Lower leg skin (tissue), 4 donors: ENCODE data around the gene ATP5MC2. TPM values are rescaled to one million over a fixed set of nuclear protein-coding genes. Genes with fewer than 3 reads are reported as not detected.
"Not testable (repeated sequence)": the region's sequence is repeated elsewhere in the genome, so short reads cannot be mapped to it uniquely, and the experiment has no call there.

Experiments used
- DNase-seq, 2 donors: peaks; one replicate each; pipeline ENCODE4 v3.0.0-alpha.2; 2019; ENCODE audit warnings: low spot score in 2 of 2
- H3K4me3 ChIP-seq: fragments of 200-600 bp; sonication (generic); 2 replicates; pipeline ENCODE4 v1.5.1; 2017; ENCODE audit warnings: mild to moderate bottlenecking, low read depth; ENCODE audit not compliant: poor library complexity, severe bottlenecking
- CTCF ChIP-seq, 3 donors: fragments of 450-650 bp; IDR thresholded peaks; one replicate each; pipeline ENCODE4 v1.5.1; 2016; ENCODE audit warnings: antibody characterized with exemption in 3 of 3, mild to moderate bottlenecking in 3 of 3, moderate library complexity in 2 of 3
- POLR2A ChIP-seq, 2 donors: fragments of 450-650 bp; IDR thresholded peaks; one replicate each; pipeline ENCODE4 v1.6.1; 2016 to 2017; ENCODE audit warnings: antibody characterized with exemption in 2 of 2, mild to moderate bottlenecking in 1 of 2, moderate library complexity in 1 of 2
- WGBS, 2 donors: methylation state at CpG; one replicate each; pipeline ENCODE4 v1.1.5; 2018; 5-methylcytosine and 5-hydroxymethylcytosine counted together
- intact Hi-C: fragments of 100-400 bp; cut with DNase I; formaldehyde crosslinking; loops from one replicate; pipeline ENCODE4 v1.15.0; 2023; ENCODE audit warnings: low total_unique reads
- total RNA-seq, 4 donors: library from RNA; depleted of rRNA; stranded (reverse); fragments of >200 nt; gene quantifications; one replicate each; pipeline ENCODE4 v1.1.0, GENCODE V29; 2016

The ATP5MC2 gene
- total RNA-seq, 4 donors from 2014 or later = 214 to 533 (median 318) TPM

GRCh38 chr12:53657041-53657440 lies 18.8 kb downstream of the ATP5MC2 start:
- 80 to 91% methylated on average over 4 of the region's 4 CpGs for WGBS, 2 donors
- no peak overlapping the region for H3K4me3 ChIP-seq
- intact Hi-C loops = no loop called here
- no peak for DNase-seq
- TF ChIP-seq POLR2A (IDR thresholded peaks at IDR 0.05) (no peak), CTCF (IDR thresholded peaks at IDR 0.05) (no peak)

GRCh38 chr12:53653595-53653994 lies 22.3 kb downstream of the ATP5MC2 start:
- intact Hi-C loops = no loop called here
- DNase-seq = no peak
- no peak overlapping the region for H3K4me3 ChIP-seq
- 92 to 93% methylated on average over 2 of the region's 2 CpGs for WGBS, 2 donors
- TF ChIP-seq POLR2A (IDR thresholded peaks at IDR 0.05) (no peak), CTCF (IDR thresholded peaks at IDR 0.05) (no peak)

GRCh38 chr12:53652366-53652765 lies 23.5 kb downstream of the ATP5MC2 start:
- 82 to 83% methylated on average over 1 of the region's 1 CpG for WGBS, 2 donors
- H3K4me3 ChIP-seq = no peak overlapping the region
- intact Hi-C loops = no loop called here
- peak in 1 of 2 donors; percentile 32 for DNase-seq
- TF ChIP-seq POLR2A (IDR thresholded peaks at IDR 0.05) (no peak), CTCF (IDR thresholded peaks at IDR 0.05) (no peak)

- intact Hi-C loops = no loop called here
- DNase-seq = peak in 1 of 2 donors; percentile 20
- WGBS, 2 donors = 68 to 75% methylated on average over 1 of the region's 1 CpG
Observed at GRCh38 chr12:53651737-53652136, 24.1 kb downstream of the ATP5MC2 start.

GRCh38 chr12:53646300-53646699 lies 29.6 kb downstream of the ATP5MC2 start:
- H3K4me3 ChIP-seq, DNase-seq, intact Hi-C loops: not testable (repeated sequence)
- 76 to 85% methylated on average over 4 of the region's 4 CpGs for WGBS, 2 donors

More at GRCh38 chr12:53651737-53652136, 24.1 kb downstream of the ATP5MC2 start:
- H3K4me3 ChIP-seq = no peak overlapping the region
- TF ChIP-seq CTCF (IDR thresholded peaks at IDR 0.05) = no peak
- TF ChIP-seq POLR2A (IDR thresholded peaks at IDR 0.05) = no peak

GRCh38 chr12:53645165-53645564 lies 30.7 kb downstream of the ATP5MC2 start:
- WGBS, 2 donors = 50 to 80% methylated on average over 3 of the region's 3 CpGs
- DNase-seq = peak in 1 of 2 donors; percentile 10
- H3K4me3 ChIP-seq = no peak overlapping the region
- TF ChIP-seq POLR2A (IDR thresholded peaks at IDR 0.05) (no peak), CTCF (IDR thresholded peaks at IDR 0.05) (no peak)
- intact Hi-C loops = no loop called here
